Stimulated activated CD8-positive, alpha-beta memory T cell treated with anti-CD3 and anti-CD28 coated beads, Interleukin-7, amount 100 ng/mL, for 48 hours (primary cell): ENCODE data around the gene SH3BGR.

Experiments
- DNase-seq, 2 donors: peaks; one replicate each; pipeline ENCODE4 v3.0.0-alpha.2; 2020; ENCODE audit warnings: low read depth in 1 of 2; ENCODE audit errors: extremely low read depth in 1 of 2

SH3BGR gene

DNA sequence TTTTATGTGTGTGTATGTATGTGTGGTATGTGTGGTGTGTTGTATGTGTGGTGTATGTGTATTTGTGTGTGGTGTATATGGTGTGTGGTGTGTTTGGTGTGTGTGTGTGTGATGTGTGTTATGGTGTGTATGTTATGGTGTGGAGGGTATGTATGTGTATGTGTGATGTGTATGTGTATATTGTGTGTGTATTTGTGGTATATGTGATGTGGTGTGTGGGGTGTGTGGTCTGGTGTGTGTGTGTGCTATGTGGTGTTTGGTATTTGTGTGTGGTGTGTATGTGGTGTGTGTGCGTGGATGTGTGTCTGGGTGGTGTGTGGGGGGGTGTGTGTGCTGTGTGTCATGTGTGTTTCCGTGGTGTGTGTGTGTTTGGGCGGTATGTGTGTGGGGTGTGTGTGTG is 59.3 kb downstream of the SH3BGR start:
- DNase-seq = no peak

DNA sequence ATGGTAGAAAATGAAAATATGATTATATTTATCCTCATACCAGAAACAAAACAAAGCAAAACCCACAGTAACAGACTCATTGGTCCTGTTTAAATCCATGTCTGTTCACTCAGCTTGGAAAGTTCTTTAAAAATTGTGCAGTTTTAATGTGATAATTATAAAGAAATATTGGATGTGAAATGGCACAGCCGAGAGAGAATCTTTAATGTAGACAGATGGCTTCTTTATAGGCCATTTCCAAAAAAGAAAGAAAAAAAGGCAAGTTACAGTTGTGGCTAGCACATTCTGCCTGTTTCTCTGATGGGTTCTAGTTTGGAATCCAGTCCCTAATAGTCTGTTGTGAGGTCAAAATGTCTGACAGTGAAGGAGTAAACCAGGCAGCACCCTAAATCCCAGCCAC is 62.0 kb downstream of the SH3BGR start:
- no peak for DNase-seq

GRCh38 chr21:39515684-39516472 is 64.1 kb downstream of the SH3BGR start:
- DNase-seq = no peak

- peak in 1 of 2 donors; percentile 27 for DNase-seq
Measured at GRCh38 chr21:39518055-39518846, 66.5 kb downstream of the SH3BGR start.

DNA sequence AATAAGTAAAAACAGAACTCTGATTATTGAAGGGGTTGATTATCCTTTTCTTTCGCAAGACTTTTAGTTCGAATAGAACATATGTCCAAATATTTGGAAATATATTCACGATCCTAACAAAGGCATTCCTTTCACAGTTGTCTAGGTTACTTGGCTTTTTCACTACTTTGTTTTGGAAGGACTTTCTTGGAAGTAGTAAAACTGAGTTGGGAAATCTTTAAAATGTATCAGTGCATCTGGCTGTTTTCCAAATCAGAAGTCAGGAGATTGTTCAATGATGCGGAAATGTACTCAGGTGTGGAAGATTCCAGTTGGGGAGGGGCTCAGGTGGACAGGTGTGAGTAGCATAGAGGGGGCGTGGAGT is 67.1 kb downstream of the SH3BGR start:
- no peak for DNase-seq

- no peak for DNase-seq
Measured at GRCh38 chr21:39519835-39520234, 68.1 kb downstream of the SH3BGR start.

GRCh38 chr21:39523399-39523798 is 71.6 kb downstream of the SH3BGR start:
- DNase-seq = no peak

- DNase-seq = no peak
Measured at GRCh38 chr21:39523915-39524314, 72.1 kb downstream of the SH3BGR start.

DNA sequence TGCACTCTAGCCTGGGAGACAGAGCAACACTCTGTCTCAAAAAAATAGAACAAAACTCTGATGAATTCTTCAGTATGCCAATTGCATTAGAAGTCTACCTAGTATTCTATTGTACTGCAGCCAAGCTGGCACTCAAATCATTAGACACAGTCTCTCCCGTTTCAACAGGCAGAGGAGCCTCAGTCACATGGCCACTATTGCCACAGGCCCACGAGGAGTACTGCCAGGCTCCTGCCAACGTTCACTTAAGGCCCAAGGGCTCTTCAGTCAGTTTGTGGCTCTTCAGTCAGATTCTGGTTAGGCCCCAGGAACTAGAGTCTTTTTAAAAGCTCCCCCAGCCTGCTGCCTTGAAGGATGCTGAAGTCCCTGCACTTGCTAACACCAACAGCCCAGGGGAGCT is 73.4 kb downstream of the SH3BGR start:
- DNase-seq = no peak

DNA sequence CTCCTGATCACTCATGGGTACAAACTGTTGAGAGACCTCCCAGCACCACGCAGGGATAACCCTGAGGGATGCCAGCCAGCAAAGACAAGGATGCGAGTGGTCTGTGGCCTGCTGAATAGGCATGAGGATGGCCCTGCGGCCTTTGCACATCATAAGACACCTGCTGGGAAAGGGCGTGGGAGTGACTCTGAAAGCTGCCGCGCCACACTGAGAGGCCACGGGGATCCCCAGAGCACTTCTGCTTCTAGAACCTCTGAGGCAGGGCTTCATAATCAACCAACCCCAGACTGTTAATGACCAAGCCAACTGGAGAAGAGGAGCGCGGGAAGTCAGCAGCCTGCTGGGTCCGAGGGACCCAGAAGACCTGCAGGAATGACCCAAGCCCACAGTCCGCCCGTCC is 73.8 kb downstream of the SH3BGR start:
- no peak for DNase-seq

DNA sequence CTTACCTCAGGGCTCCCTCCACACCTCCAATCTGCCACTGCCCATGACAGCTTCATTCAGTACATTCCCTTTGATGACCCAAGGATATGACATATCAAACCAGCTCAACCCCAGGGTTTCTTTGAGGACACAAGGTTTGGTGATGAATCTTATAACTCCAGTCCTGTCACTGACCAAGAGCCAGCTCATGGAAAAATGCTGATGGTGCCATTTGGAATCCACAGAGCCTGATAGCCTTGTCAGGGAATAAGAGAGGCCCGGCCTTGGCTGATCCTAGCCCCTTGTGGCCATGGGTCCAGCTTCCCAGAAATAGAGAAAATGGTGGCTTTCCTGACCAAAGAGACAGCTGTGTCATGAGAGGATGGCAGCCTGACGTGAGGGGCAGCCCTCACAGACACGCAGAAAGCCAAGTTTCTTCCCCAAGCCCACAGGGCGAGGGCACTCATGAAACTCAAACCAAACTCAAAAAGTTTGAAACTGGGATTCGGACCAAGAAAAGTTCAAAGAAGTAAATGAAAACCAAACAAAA is 75.4 kb downstream of the SH3BGR start:
- DNase-seq = no peak

DNA sequence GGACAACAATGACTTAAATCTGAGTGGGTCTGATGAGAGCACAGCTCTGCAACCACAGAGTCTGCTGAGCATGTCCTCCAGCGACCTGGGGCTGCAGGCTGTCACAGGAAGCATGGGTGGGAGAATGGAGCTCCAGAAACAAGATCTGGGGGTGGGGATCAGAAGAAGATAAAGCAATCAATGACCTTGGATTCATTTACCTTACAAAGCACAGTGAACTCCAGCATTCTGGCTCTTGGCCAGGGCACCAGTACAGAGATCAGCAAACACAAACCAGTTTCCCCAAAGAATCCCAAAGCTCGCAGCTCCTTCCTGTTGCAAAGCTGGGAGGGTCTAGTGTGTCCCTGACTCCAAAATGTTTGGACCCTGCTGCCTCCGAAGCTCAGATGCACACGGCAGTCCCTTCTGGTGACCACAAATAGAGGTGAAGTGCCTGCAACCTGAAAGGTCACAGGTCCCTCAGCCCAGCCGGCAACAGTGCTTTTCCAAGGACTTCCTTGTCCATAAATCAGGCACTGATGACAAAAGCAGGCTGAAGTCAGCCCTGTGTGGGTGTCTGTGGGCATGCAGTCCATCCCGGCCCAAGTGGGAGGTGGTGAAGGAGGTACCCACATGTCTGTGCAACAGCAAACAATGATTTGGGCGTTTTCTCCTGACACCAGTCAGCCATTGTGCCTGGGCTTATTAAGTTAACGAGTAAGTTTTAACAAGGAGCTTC is 76.1 kb downstream of the SH3BGR start:
- no peak for DNase-seq

- no peak for DNase-seq
Measured at GRCh38 chr21:39529026-39529425, 77.3 kb downstream of the SH3BGR start.

DNA sequence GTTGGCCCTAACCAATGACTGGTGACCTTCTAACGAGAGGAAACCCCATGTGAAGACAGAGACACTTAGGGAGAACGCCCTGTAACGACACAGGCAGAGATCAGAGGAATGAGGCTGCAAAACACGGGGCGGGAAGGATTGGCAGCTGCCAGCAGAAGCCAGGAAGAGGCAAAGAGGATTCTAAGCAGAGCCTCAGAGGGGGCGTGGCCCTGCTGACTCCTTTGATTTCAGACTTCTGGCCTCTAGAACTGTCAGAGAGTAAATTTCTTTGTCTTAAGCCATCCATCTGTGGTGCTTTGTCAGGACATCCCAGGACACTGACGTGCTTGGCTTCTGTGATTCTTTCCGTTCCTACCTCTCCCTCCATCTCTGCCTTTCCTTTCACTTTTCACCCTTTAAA is 79.3 kb downstream of the SH3BGR start:
- DNase-seq = no peak

GRCh38 chr21:39531840-39532239 is 80.1 kb downstream of the SH3BGR start:
- DNase-seq = no peak

DNA sequence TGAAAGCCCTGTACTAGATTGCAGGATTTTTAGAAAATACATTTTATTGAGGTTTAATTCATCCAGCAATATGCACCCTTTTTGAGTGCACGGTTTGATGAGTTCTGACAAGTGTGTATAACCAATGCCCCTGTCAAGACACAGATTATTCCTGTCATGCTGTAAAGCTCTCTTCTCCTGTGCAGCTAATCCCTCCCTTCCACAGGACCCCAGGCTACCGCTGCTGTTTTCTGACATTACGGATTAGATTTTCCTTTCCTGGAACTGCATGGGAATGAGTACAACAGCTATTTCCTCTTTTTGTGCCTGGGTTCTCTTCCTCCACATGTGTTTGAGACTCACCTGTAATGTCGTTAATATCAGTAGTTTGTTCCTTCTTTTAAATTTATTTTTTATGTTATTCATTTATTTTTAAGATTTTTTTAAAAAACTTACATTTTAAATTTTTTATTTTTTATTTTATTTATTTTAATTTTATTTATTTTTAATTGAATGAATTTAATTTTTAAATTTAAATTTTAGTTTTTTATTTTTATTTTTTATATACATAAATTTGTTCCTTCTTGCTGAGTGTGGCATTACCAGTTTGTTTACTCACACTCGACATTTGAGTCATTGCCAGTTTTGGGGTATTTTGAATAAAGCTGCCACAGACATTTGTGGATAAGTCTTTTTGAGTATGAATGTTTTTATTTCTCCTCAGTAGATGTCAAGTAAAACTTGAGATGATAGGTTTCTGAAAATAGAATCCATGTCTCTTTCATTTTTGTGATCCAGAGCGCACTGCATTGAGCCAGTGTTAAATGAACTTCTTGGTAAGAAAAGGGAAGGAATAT is 82.0 kb downstream of the SH3BGR start:
- DNase-seq = no peak

- no peak for DNase-seq
Measured at GRCh38 chr21:39535646-39536437, 84.1 kb downstream of the SH3BGR start.

GRCh38 chr21:39536835-39537234 is 85.1 kb downstream of the SH3BGR start:
- no peak for DNase-seq

DNA sequence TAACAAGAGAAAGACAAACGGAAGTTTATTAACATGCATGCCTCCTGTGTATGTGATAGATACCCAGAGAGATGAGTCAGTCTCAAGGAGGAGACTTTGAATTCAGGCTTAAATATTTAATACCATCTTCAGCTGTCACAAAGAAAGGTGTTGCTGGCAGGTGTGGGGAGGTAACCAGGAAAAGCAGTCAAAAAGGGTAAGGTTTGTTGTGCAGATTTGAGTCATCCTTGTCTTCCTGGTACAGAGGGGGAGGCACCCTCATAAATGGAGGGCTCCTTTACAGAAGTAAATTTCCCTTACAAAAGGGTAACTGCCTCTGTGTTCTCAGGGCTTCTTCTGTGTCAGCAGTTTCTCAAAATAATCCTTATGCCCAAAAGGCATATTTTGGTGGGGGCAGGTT is 85.8 kb downstream of the SH3BGR start:
- DNase-seq = no peak
